HepG2 (cell line): ENCODE data around the gene SLC43A1. TPM values are rescaled to one million over a fixed set of nuclear protein-coding genes. Genes with fewer than 3 reads are reported as not detected.

Experiments
- ARID3A ChIP-seq: IDR thresholded peaks from 2 replicates; pipeline ENCODE4 v1.6.1; 2012; ENCODE audit warnings: low read depth, low read length, improper control_type of control experiment
- ARNT2 ChIP-seq: sonication (generic); formaldehyde crosslinking; IDR thresholded peaks from 2 replicates; pipeline ENCODE4 v1.8.0; 2022; ENCODE audit warnings: mild to moderate bottlenecking, low read depth, missing genetic modification reagents, moderate library complexity
- CHD4 ChIP-seq: fragments of 200-600 bp; sonication (generic); IDR thresholded peaks from 2 replicates; pipeline ENCODE4 v1.7.0; 2017; ENCODE audit warnings: mild to moderate bottlenecking, low read length, borderline replicate concordance
- IRF2 ChIP-seq: IDR thresholded peaks from 2 replicates; pipeline ENCODE4 v1.6.1; 2018; ENCODE audit warnings: missing genetic modification reagents, missing compliant biosample characterization
- MBD4 ChIP-seq: IDR thresholded peaks from 2 replicates; pipeline ENCODE4 v1.6.1; 2012; ENCODE audit warnings: low read length, inconsistent platforms, borderline replicate concordance
- MTA1 ChIP-seq: sonication (generic); formaldehyde crosslinking; IDR thresholded peaks from 2 replicates; pipeline ENCODE4 v1.4.0; 2020; ENCODE audit warnings: missing genetic modification reagents, mild to moderate bottlenecking, borderline replicate concordance
- NFAT5 ChIP-seq: sonication (generic); formaldehyde crosslinking; IDR thresholded peaks from 2 replicates; pipeline ENCODE4 v1.4.0; 2020; ENCODE audit warnings: missing genetic modification reagents
- SOX5 ChIP-seq: IDR thresholded peaks from 2 replicates; pipeline ENCODE4 v1.6.1; 2016; ENCODE audit warnings: borderline replicate concordance
- SRSF4 ChIP-seq: fragments of 200-400 bp; formaldehyde crosslinking; IDR thresholded peaks from one replicate; pipeline ENCODE4 v1.6.1; 2018; ENCODE audit warnings: mild to moderate bottlenecking, low read depth, low read length, moderate library complexity; ENCODE audit not compliant: poor library complexity, severe bottlenecking
- XRCC5 ChIP-seq: fragments of 200-400 bp; formaldehyde crosslinking; optimal IDR thresholded peaks from 2 replicates; pipeline ENCODE3; 2017; ENCODE audit warnings: mild to moderate bottlenecking, low read length
- ZBTB1 ChIP-seq: sonication (generic); formaldehyde crosslinking; IDR thresholded peaks from 2 replicates; pipeline ENCODE4 v1.4.0; 2020; ENCODE audit warnings: missing genetic modification reagents, borderline replicate concordance
- ZBTB25 ChIP-seq: IDR thresholded peaks from 2 replicates; pipeline ENCODE4 v1.6.1; 2018; ENCODE audit warnings: missing genetic modification reagents
- ZFP36 ChIP-seq: fragments of 150-350 bp; IDR thresholded peaks from 2 replicates; pipeline ENCODE4 v1.6.1; 2018; ENCODE audit warnings: borderline replicate concordance, low read length, low read depth; ENCODE audit not compliant: partially characterized antibody
- ZNF432 ChIP-seq: sonication (generic); formaldehyde crosslinking; IDR thresholded peaks from 2 replicates; pipeline ENCODE4 v1.5.0; 2020; ENCODE audit warnings: missing genetic modification reagents, mild to moderate bottlenecking, borderline replicate concordance
- ZNF513 ChIP-seq: sonication (generic); formaldehyde crosslinking; conservative IDR thresholded peaks from 2 replicates; pipeline ENCODE4 v1.5.0; 2020; ENCODE audit warnings: missing genetic modification reagents
- ZNF740 ChIP-seq: sonication (generic); formaldehyde crosslinking; IDR thresholded peaks from 2 replicates; pipeline ENCODE4 v1.4.0; 2020; ENCODE audit warnings: missing genetic modification reagents
- ZNF746 ChIP-seq: sonication (generic); formaldehyde crosslinking; IDR thresholded peaks from 2 replicates; pipeline ENCODE4 v1.8.0; 2022; ENCODE audit warnings: mild to moderate bottlenecking, missing genetic modification reagents
- polyA plus RNA-seq, 8 experiments: library from polyadenylated mRNA; depleted of rRNA in 3 of 8; stranded (reverse) in 7 of 8; unstranded in 1 of 8; fragments of >200 nt; fragmentation: Illumina TruSeq in 4 of 8; extraction: Trizol in 4 of 8; gene quantifications; 2 replicates each; pipeline versions ENCODE4 v1.2.1 to v1.2.3, GENCODE V29; 2011 to 2016; ENCODE audit warnings: low read depth in 4 of 8, missing spikeins in 1 of 8, mixed read lengths in 1 of 8; ENCODE audit not compliant: insufficient read depth in 1 of 8
- total RNA-seq, 5 experiments: library from RNA; depleted of rRNA; stranded (reverse); fragments of >200 nt; fragmentation: Illumina TruSeq; extraction: Trizol; gene quantifications; 2 replicates each; pipeline ENCODE4 v1.2.3, GENCODE V29; 2016; ENCODE audit warnings: low read depth in 1 of 5

Gene SLC43A1
- total and polyA plus RNA-seq, 2 of the 13 experiments (the other 11 are each of a cell fraction or from before 2014, with no cell fraction given): 72.3 to 87.6 TPM

- TF ChIP-seq ZBTB25 (CRISPR knock-in tag) (no peak), IRF2 (CRISPR knock-in tag) (no peak), CHD4 (no peak), MTA1 (CRISPR knock-in tag) (peak; percentile 16; the same call in 1 of the 2 replicates), ARNT2 (CRISPR knock-in tag) (no peak), ARID3A (no peak), ZNF740 (CRISPR knock-in tag) (no peak), SRSF4 (no peak), ZFP36 (no peak), ZNF746 (CRISPR knock-in tag) (no peak), MBD4 (no peak), NFAT5 (CRISPR knock-in tag) (no peak), XRCC5 (no peak), ZBTB1 (CRISPR knock-in tag) (no peak), SOX5 (CRISPR knock-in tag) (no peak; the same call in 1 of the 2 replicates), ZNF432 (CRISPR knock-in tag) (no peak), ZNF513 (CRISPR knock-in tag) (no peak)
Measured at GRCh38 chr11:57499413-57499982, 16.0 kb downstream of the SLC43A1 start (continued).
